ENCODE measurements around the gene TNNT3. TPM values are rescaled to one million over a fixed set of nuclear protein-coding genes. Genes with fewer than 3 reads are reported as not detected.

TNNT3 gene
- total RNA-seq: 1 to 10 TPM in 2 of 6 donors, under 1 TPM in 4; 0.24 to 2.0 (median 0.70) TPM
- polyA plus RNA-seq: 1 to 10 TPM; 3.1 to 6.6 TPM

DNA sequence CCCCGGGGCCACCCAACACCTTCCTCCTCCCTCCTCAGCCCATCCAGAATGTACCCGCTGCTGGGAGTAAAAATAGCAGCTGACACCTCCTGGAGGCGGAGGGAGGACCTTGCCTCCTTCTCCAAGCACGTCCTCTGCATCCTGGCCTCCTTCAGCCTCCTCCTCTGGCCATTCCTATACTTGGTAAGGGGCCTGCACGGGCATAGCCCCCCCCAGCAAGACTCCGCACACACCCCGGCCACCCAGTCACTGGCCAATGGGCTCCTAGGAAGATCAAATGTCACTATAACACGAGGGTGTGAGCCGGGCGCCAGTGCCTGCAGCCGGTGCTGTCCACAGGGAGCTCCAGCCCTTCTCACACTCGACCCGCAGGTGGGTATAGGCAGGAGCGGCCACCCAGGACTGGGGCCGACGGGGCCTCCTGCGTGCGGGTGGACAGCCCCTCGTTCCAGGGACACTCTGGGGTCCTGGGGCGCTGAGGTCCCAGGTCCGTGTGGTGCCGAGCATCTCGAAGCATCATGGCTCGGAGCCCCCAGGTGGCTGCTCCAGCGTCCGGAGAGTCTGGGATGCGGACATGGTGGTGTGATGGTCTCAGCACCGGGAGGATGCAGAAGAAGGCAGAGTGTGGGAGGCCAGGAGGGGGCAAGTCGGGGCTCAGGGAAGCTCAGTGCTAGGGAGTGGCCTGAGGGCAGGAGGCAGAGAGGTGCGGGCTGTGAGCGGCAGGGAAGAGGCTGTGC, at the start of gene TNNT3:
Gene TNNT3, plus strand, starts transcription at position 313 of the 737 bp plus-strand sequence. CDS start 3,172 bp downstream, outside the sequence.
- TF ChIP-seq, protein P1, sequence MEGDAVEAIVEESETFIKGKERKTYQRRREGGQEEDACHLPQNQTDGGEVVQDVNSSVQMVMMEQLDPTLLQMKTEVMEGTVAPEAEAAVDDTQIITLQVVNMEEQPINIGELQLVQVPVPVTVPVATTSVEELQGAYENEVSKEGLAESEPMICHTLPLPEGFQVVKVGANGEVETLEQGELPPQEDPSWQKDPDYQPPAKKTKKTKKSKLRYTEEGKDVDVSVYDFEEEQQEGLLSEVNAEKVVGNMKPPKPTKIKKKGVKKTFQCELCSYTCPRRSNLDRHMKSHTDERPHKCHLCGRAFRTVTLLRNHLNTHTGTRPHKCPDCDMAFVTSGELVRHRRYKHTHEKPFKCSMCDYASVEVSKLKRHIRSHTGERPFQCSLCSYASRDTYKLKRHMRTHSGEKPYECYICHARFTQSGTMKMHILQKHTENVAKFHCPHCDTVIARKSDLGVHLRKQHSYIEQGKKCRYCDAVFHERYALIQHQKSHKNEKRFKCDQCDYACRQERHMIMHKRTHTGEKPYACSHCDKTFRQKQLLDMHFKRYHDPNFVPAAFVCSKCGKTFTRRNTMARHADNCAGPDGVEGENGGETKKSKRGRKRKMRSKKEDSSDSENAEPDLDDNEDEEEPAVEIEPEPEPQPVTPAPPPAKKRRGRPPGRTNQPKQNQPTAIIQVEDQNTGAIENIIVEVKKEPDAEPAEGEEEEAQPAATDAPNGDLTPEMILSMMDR (IDR thresholded peaks at IDR 0.05): no peak
- ATAC-seq: no peak
- Histone ChIP-seq H3K4me3 (no peak within 1 kb of the TSS), H3K36me3 (no peaks in the 10 kb centered on the region), H3K27me3 (no peaks in the 10 kb centered on the region), H3K4me1 (no peaks in the 10 kb centered on the region), H3K27ac (no peak within 1 kb of the TSS), H3K9me3 (no peaks in the 10 kb centered on the region)
- intact Hi-C loops (cut with DNase I): loop anchor here in 1 of 3 donors (10.0 kb wide), 2 partner anchors 225 kb away; partner anchors contain the start of gene KRTAP5-6
- peak in 1 of 6 donors; percentile 73 for DNase-seq
- 72 to 78% methylated on average over 24 to 31 of the region's 31 CpGs for WGBS, 2 donors
- no peak for FAIRE-seq

DNA sequence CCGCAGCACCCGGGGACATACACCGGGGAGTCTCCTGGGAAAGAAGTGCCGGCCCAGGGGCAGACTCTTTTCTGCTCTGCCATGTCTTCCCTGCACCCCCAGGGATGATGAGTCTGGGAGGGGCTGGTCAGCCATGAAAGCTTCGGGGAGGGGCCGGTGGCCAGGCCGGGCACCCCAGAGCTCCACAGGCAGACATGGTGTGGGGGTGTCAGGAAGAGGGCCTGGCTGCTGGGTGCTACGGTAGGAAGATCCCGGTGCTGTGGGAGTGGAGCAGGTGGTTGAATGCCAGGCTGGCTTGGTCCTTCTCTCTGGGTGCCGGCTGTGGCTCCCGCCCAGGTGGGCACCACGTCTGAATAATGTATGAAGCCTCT, 49.2 kb upstream of the TNNT3 start:
- FAIRE-seq: no peak
- intact Hi-C loops (cut with DNase I): no loop called here
- H3K4me1 ChIP-seq: peaks cover 5 to 12% (median 5%) of the 10 kb centered on the region in 3 donors
- peak in 1 of 6 donors; percentile 62 for DNase-seq
- no peak overlapping the region for H3K4me3 ChIP-seq
- no peaks in the 10 kb centered on the region for H3K27me3 ChIP-seq
- H3K36me3 ChIP-seq: no peaks in the 10 kb centered on the region
- H3K9me3 ChIP-seq: no peaks in the 10 kb centered on the region
- ATAC-seq: peak; percentile 53 to 80 (median 63)
- H3K27ac ChIP-seq: no peak overlapping the region
- TF ChIP-seq, protein P1 (IDR thresholded peaks at IDR 0.05): no peak
- 52 to 62% methylated on average over 12 of the region's 12 CpGs for WGBS, 2 donors

DNA sequence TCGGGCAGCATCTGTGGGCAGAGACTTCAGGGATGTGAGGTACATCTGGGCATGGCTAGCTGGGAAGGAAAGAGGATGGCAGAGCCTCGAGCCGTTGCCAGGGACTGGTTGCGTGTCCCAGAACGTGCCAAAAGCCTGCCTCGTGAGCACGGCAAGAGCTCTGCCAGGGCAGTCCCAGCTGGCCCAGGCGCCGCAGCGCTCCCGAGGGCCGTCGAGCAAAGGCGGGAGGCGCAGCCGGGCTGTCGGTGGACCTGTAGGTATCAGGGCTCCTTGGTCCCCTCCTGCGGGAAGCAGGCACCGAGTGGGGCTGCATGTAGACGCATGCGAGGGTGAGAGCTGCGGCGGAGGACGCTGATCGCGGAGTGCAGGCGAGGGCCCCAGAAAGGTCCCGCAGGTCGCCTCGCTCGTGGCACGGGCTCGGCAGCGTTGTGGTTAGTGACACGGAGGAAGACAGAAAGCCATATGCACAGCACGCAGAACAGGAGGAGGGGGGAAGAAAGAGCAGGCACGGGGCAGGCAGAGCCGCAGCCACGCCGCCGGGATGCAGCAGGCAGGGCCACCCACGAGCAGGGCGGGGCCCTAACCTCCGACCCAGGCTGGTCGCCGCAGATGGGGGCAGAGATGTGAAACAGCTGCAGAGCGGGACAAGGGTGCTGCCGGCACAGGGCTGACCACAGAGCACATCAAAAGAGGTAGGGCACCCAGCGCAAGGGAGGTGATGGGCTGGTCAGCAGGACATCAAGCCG, 48.6 kb upstream of the TNNT3 start:
- intact Hi-C loops (cut with DNase I): no loop called here
- H3K4me1 ChIP-seq: peaks cover 5 to 12% (median 5%) of the 10 kb centered on the region in 3 donors
- H3K27ac ChIP-seq: no peak overlapping the region
- TF ChIP-seq, protein P1 (IDR thresholded peaks at IDR 0.05): no peak
- peak overlapping the region in 1 of 4 donors; percentile 14 for H3K4me3 ChIP-seq
- no peak for FAIRE-seq
- no peaks in the 10 kb centered on the region for H3K36me3 ChIP-seq
- peak in 5 of 6 donors; percentile 64 to 87 (median 73) for DNase-seq
- WGBS, 2 donors: 38 to 40% methylated on average over 49 to 50 of the region's 50 CpGs
- ATAC-seq: peak; percentile 70 to 85 (median 79)
- H3K9me3 ChIP-seq: no peaks in the 10 kb centered on the region
- no peaks in the 10 kb centered on the region for H3K27me3 ChIP-seq

DNA sequence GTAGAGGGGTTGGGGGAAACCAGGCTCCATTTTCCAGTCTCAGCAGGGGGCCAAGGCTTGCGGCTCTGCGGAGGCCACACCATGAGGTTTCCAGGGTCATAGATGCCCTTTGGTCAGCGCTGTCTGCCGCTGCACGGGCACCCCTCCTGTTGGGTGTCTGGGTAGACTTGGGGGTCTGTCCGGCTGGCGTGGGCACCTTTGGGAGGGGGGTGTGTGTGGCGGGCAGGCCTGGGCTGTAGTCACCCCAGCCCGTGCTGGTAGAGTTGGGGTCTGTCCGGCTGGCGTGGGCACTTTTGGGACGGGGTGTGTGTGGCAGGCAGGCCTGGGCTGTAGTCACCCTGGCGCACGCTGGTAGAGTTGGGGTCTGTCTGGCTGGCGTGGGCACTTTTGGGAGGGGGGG, 48.0 kb upstream of the TNNT3 start:
- DNase-seq (peak in 3 of 6 donors; percentile 35 to 64 (median 54)), FAIRE-seq (no peak), ATAC-seq (no peak)
- Histone ChIP-seq H3K27me3 (no peaks in the 10 kb centered on the region), H3K36me3 (no peaks in the 10 kb centered on the region), H3K4me1 (peaks cover 5 to 12% (median 5%) of the 10 kb centered on the region in 3 donors), H3K9me3 (no peaks in the 10 kb centered on the region), H3K4me3 (no peak overlapping the region), H3K27ac (no peak overlapping the region)
- TF ChIP-seq, protein P1 (IDR thresholded peaks at IDR 0.05): no peak
- WGBS, 2 donors: 82 to 86% methylated on average over 15 of the region's 15 CpGs
- intact Hi-C loops (cut with DNase I): no loop called here

Data from pancreas (tissue), 10 donors.